Activated T-cell treated with anti-CD3 and anti-CD28 coated beads, Interleukin-2, amount 50 U/mL, for 1 hour (primary cell): ENCODE results near the gene ORC1.
"Not testable (repeated sequence)": the region's sequence is repeated elsewhere in the genome, so short reads cannot be mapped to it uniquely, and the experiment has no call there.

Experiments used
- DNase-seq: peaks from one replicate; pipeline ENCODE4 v3.0.0-alpha.2; 2020

ORC1 gene

GRCh38 chr1:52385376-52385775, 18.8 kb downstream of the ORC1 start:
- DNase-seq, result no peak

- not testable (repeated sequence) for DNase-seq
Measured at GRCh38 chr1:52369851-52370250, 34.4 kb downstream of the ORC1 start.

- peak; percentile 65 for DNase-seq
Measured at GRCh38 chr1:52368383-52369172, 35.6 kb downstream of the ORC1 start.

GRCh38 chr1:52367272-52367671, 37.0 kb downstream of the ORC1 start:
- DNase-seq, result no peak

GRCh38 chr1:52366517-52366827, 37.8 kb downstream of the ORC1 start:
- no peak for DNase-seq

- peak; percentile 99 for DNase-seq
Measured at GRCh38 chr1:52365746-52366516, 38.3 kb downstream of the ORC1 start, which contains the start of gene CC2D1B. CC2D1B (minus strand) TSS chr1:52366205; CDS start chr1:52364620, 1,585 bp downstream.

- DNase-seq, result no peak
Measured at GRCh38 chr1:52365071-52365745, 39.0 kb downstream of the ORC1 start.

GRCh38 chr1:52364235-52364839, 39.9 kb downstream of the ORC1 start:
- no peak for DNase-seq

GRCh38 chr1:52360595-52360968, 43.6 kb downstream of the ORC1 start:
- DNase-seq, result no peak

GRCh38 chr1:52359676-52360594, 44.3 kb downstream of the ORC1 start:
- no peak for DNase-seq

- DNase-seq, result no peak
Measured at GRCh38 chr1:52358851-52359497, 45.2 kb downstream of the ORC1 start.

- no peak for DNase-seq
Measured at GRCh38 chr1:52357397-52357796, 46.8 kb downstream of the ORC1 start.

GRCh38 chr1:52356818-52357355, 47.3 kb downstream of the ORC1 start:
- no peak for DNase-seq

GRCh38 chr1:52355847-52356505, 48.2 kb downstream of the ORC1 start:
- no peak for DNase-seq

- no peak for DNase-seq
Measured at GRCh38 chr1:52355436-52355835, 48.8 kb downstream of the ORC1 start.

- DNase-seq, result no peak
Measured at GRCh38 chr1:52352690-52353089, 51.5 kb downstream of the ORC1 start.

- DNase-seq, result no peak
Measured at GRCh38 chr1:52348704-52349300, 55.4 kb downstream of the ORC1 start.

GRCh38 chr1:52346653-52347052, 57.6 kb downstream of the ORC1 start:
- DNase-seq, result no peak

- DNase-seq, result no peak
Measured at GRCh38 chr1:52345252-52345651, 59.0 kb downstream of the ORC1 start.

GRCh38 chr1:52343979-52344378, 60.2 kb downstream of the ORC1 start:
- DNase-seq, result no peak
